ENCODE results near the gene ST3GAL3.

DNA sequence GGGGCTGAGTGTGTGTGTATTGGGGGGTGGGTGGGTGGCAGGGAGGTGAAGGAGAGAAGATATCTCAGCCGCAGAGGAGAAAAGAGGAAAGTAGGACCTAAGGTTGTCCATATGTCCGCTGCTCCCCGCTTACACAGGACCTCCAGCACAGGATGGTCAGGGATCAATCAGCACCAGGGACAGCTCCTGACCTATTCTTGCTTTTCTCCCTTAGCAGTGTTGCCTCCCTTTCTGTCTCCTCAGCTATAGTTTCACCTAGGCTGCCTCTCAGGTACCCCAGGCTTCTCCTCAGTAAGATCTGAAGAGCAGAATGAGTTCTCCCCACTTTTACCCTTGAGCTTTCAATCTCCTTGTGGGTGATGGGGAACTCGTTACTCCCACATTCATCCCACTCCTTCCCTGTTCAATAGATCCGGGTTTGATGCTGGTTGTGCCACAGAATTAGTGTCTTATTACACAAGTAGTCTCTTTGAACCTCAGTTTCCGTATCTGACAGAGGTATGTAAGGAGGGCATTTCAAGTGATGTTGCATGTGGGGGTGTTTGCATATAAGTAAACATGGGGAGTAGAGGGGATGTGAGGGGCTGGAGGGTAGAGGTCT is 261.1 kb downstream of the ST3GAL3 start:
- TF ChIP-seq SMC3 (IDR thresholded peaks at IDR 0.05; ENCODE audit: borderline replicate concordance, low read length) = no peak
- TF ChIP-seq, protein P1, sequence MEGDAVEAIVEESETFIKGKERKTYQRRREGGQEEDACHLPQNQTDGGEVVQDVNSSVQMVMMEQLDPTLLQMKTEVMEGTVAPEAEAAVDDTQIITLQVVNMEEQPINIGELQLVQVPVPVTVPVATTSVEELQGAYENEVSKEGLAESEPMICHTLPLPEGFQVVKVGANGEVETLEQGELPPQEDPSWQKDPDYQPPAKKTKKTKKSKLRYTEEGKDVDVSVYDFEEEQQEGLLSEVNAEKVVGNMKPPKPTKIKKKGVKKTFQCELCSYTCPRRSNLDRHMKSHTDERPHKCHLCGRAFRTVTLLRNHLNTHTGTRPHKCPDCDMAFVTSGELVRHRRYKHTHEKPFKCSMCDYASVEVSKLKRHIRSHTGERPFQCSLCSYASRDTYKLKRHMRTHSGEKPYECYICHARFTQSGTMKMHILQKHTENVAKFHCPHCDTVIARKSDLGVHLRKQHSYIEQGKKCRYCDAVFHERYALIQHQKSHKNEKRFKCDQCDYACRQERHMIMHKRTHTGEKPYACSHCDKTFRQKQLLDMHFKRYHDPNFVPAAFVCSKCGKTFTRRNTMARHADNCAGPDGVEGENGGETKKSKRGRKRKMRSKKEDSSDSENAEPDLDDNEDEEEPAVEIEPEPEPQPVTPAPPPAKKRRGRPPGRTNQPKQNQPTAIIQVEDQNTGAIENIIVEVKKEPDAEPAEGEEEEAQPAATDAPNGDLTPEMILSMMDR (IDR thresholded peaks at IDR 0.05 in 2 of 3, conservative IDR thresholded peaks at IDR 0.05 in 1 of 3; ENCODE audit: control insufficient read depth in 2 of 3, extremely low read depth in 1 of 3, insufficient read depth in 1 of 3, low read depth in 3 of 3, low read length in 3 of 3) = no peak
- no peak for TF ChIP-seq EZH2 (IDR thresholded peaks at IDR 0.05; ENCODE audit: borderline replicate concordance, control insufficient read depth, low read depth, low read length)
- no peak for TF ChIP-seq POLR2A (IDR thresholded peaks at IDR 0.05; ENCODE audit: low read depth, low read length)
- TF ChIP-seq RELA (IDR thresholded peaks at IDR 0.05; ENCODE audit: borderline replicate concordance, partially characterized antibody) = no peak
- no peak for TF ChIP-seq YY1 (IDR thresholded peaks at IDR 0.05; ENCODE audit: low read depth, low read length)
- TF ChIP-seq FOS (IDR thresholded peaks at IDR 0.05; ENCODE audit: borderline replicate concordance, extremely low read depth, insufficient read length) = no peak
- TF ChIP-seq BACH1 (IDR thresholded peaks at IDR 0.05; ENCODE audit: borderline replicate concordance) = no peak
- no peak for TF ChIP-seq SREBF1 (IDR thresholded peaks at IDR 0.05; ENCODE audit: low read length)
- no peak for TF ChIP-seq KDM1A (IDR thresholded peaks at IDR 0.05; ENCODE audit: borderline replicate concordance)
- no peak for TF ChIP-seq CHD1 (IDR thresholded peaks at IDR 0.05; ENCODE audit: low read depth, low read length)
- TF ChIP-seq TAF1 (IDR thresholded peaks at IDR 0.05; ENCODE audit: borderline replicate concordance, low read depth, low read length) = no peak
- TF ChIP-seq ZZZ3 (IDR thresholded peaks at IDR 0.05; ENCODE audit: control insufficient read depth, insufficient read length, low read depth) = no peak

Data from GM12878 (cell line).